CD14-positive monocyte (primary cell): ENCODE data around the gene EMD. TPM values are rescaled to one million over a fixed set of nuclear protein-coding genes. Genes with fewer than 3 reads are reported as not detected.

Experiments
- DNase-seq, 3 donors: peaks; one replicate each; pipeline ENCODE4 v3.0.0-alpha.2; 2011 to 2022
- H2AFZ ChIP-seq: 2 replicates; pipeline ENCODE4 v1.6.0; 2012; ENCODE audit warnings: mild to moderate bottlenecking, low read depth, low read length, inconsistent platforms; ENCODE audit not compliant: insufficient read depth, poor library complexity, severe bottlenecking
- H3K27ac ChIP-seq, 2 donors: 1 replicate in 1 of 2; 2 replicates in 1 of 2; pipeline ENCODE4 v1.5.1; 2012 to 2013; ENCODE audit warnings: low read length in 2 of 2, control low read depth in 1 of 2, inconsistent platforms in 1 of 2, low read depth in 1 of 2, mild to moderate bottlenecking in 1 of 2
- H3K27me3 ChIP-seq, 2 donors: one replicate each; pipeline versions ENCODE4 v1.6.0 to v1.6.1; 2011 to 2013; ENCODE audit warnings: low read length in 2 of 2; ENCODE audit not compliant: control insufficient read depth in 2 of 2, insufficient read depth in 2 of 2
- H3K36me3 ChIP-seq, 2 donors: replicated peaks in 1 of 2; 1 replicate in 1 of 2; 2 replicates in 1 of 2; pipeline versions ENCODE4 v1.5.1 to v1.6.1; 2012 to 2013; ENCODE audit warnings: low read length in 2 of 2, control low read depth in 1 of 2, inconsistent platforms in 1 of 2, mild to moderate bottlenecking in 1 of 2; ENCODE audit not compliant: insufficient read depth in 2 of 2, control insufficient read depth in 1 of 2
- H3K4me1 ChIP-seq, 2 donors: 1 replicate in 1 of 2; 2 replicates in 1 of 2; pipeline versions ENCODE4 v1.5.1 to v1.6.1; 2012 to 2013; ENCODE audit warnings: low read length in 2 of 2, control low read depth in 1 of 2, inconsistent platforms in 1 of 2, mild to moderate bottlenecking in 1 of 2, moderate library complexity in 1 of 2; ENCODE audit not compliant: insufficient read depth in 2 of 2, control insufficient read depth in 1 of 2
- H3K4me2 ChIP-seq: replicated peaks from 2 replicates; pipeline ENCODE3; 2012; ENCODE audit warnings: low read length, moderate library complexity, mild to moderate bottlenecking; ENCODE audit not compliant: poor library complexity, severe bottlenecking; ENCODE audit errors: extremely low read depth
- H3K4me3 ChIP-seq, 3 experiments: fragments of 200-600 bp in 1 of 3; sonication (generic) in 1 of 3; replicated peaks in 1 of 3; 1 replicate in 2 of 3; 2 replicates in 1 of 3; pipeline ENCODE4 v1.5.1; 2011 to 2013; ENCODE audit warnings: low read length in 3 of 3, mild to moderate bottlenecking in 3 of 3, control low read depth in 2 of 3, low read depth in 2 of 3, inconsistent platforms in 1 of 3, moderate library complexity in 1 of 3
- H3K79me2 ChIP-seq: 2 replicates; pipeline ENCODE4 v1.6.0; 2012; ENCODE audit warnings: mild to moderate bottlenecking, control low read depth, inconsistent platforms, low read length, moderate library complexity; ENCODE audit not compliant: insufficient read depth
- H3K9ac ChIP-seq: 2 replicates; pipeline ENCODE4 v1.6.0; 2017; ENCODE audit warnings: low read length, mild to moderate bottlenecking; ENCODE audit not compliant: insufficient read depth, poor library complexity, severe bottlenecking
- H3K9me3 ChIP-seq, 2 donors: replicated peaks in 1 of 2; 1 replicate in 1 of 2; 2 replicates in 1 of 2; pipeline versions ENCODE4 v1.5.1 to v1.6.1; 2012 to 2013; ENCODE audit warnings: low read length in 2 of 2, control low read depth in 1 of 2; ENCODE audit not compliant: control insufficient read depth in 1 of 2, insufficient read depth in 1 of 2
- H4K20me1 ChIP-seq: 2 replicates; pipeline ENCODE4 v1.6.0; 2012; ENCODE audit warnings: mild to moderate bottlenecking, low read length, control low read depth, moderate library complexity; ENCODE audit not compliant: insufficient read depth
- H3K27ac Mint-ChIP-seq, 7 donors: one replicate each; pipeline ENCODE4 v1.8.0; 2020; ENCODE audit warnings: mild to moderate bottlenecking in 7 of 7, mixed read lengths in 7 of 7, moderate library complexity in 6 of 7, inconsistent platforms in 2 of 7
- H3K27me3 Mint-ChIP-seq, 3 donors: one replicate each; pipeline ENCODE4 v1.8.0; 2021 to 2022; ENCODE audit warnings: low read depth in 3 of 3, mild to moderate bottlenecking in 3 of 3, mixed read lengths in 3 of 3, moderate library complexity in 3 of 3, inconsistent platforms in 1 of 3
- H3K36me3 Mint-ChIP-seq, 2 donors: one replicate each; pipeline ENCODE4 v1.8.0; 2020; ENCODE audit warnings: mixed read lengths in 2 of 2, inconsistent platforms in 1 of 2, mild to moderate bottlenecking in 1 of 2
- H3K4me1 Mint-ChIP-seq: one replicate; pipeline ENCODE4 v1.8.0; 2020; ENCODE audit warnings: mild to moderate bottlenecking, mixed read lengths
- H3K4me3 Mint-ChIP-seq, 2 donors: one replicate each; pipeline ENCODE4 v1.8.0; 2020; ENCODE audit warnings: mild to moderate bottlenecking in 2 of 2, mixed read lengths in 2 of 2, moderate library complexity in 1 of 2
- H3K9me3 Mint-ChIP-seq, 7 donors: one replicate each; pipeline ENCODE4 v1.8.0; 2020 to 2022; ENCODE audit warnings: mixed read lengths in 7 of 7, mild to moderate bottlenecking in 6 of 7, moderate library complexity in 6 of 7, inconsistent platforms in 2 of 7
- CTCF ChIP-seq: fragments of 200-600 bp; IDR thresholded peaks from one replicate; pipeline ENCODE4 v1.8.0; 2022; ENCODE audit warnings: antibody characterized with exemption, mild to moderate bottlenecking
- WGBS: methylation state at CpG from one replicate; pipeline ENCODE4 v1.1.5; 2013; ENCODE audit warnings: missing lambda C conversion rate; ENCODE audit not compliant: insufficient coverage; 5-methylcytosine and 5-hydroxymethylcytosine counted together
- intact Hi-C, 2 donors: fragments of 100-400 bp; cut with micrococcal nuclease; formaldehyde crosslinking; loops; one replicate each; pipeline versions ENCODE4 v1.15.0 to v1.15.1; 2023
- polyA plus RNA-seq, 3 donors: library from polyadenylated mRNA; depleted of rRNA in 1 of 3; unstranded in 2 of 3; stranded (reverse) in 1 of 3; fragments of 300-500 nt in 2 of 3; fragments of >200 nt in 1 of 3; fragmentation: Illumina TruSeq in 2 of 3; gene quantifications; 1 replicate in 2 of 3; 2 replicates in 1 of 3; pipeline ENCODE4 v1.2.3, GENCODE V29; 2012 to 2021

EMD gene
- polyA plus RNA-seq, 3 donors: 14.0 to 126 (median 17.6) TPM

GRCh38 chrX:154379569-154379951 lies 465 bp downstream of the EMD start:
- peak overlapping the region; percentile 97 for H3K9ac ChIP-seq
- H3K4me1 Mint-ChIP-seq: peaks cover 29% of the 10 kb centered on the region
- intact Hi-C loops: no loop called here
- H3K79me2 ChIP-seq: peaks cover 16% of the 10 kb centered on the region
- H3K27me3 Mint-ChIP-seq: peaks cover 2 to 10% (median 3%) of the 10 kb centered on the region in 3 donors
- peak overlapping the region; percentile 73 for H3K4me2 ChIP-seq
- 0% methylated on average over 12 of the region's 38 CpGs for WGBS
- peaks cover 5 to 10% of the 10 kb centered on the region in 2 donors for H3K36me3 Mint-ChIP-seq
- H3K4me3 ChIP-seq: peak overlapping the region; percentile 69 to 78 (median 74)
- H3K27me3 ChIP-seq: no peaks in the 10 kb centered on the region
- no peaks in the 10 kb centered on the region for H4K20me1 ChIP-seq
- peak overlapping the region; percentile 84 to 95 for H3K27ac ChIP-seq
- H2AFZ ChIP-seq: no peak overlapping the region
- peaks cover 0 to 24% (median 4%) of the 10 kb centered on the region in 7 donors for H3K9me3 Mint-ChIP-seq
- DNase-seq: no peak
- no peaks in the 10 kb centered on the region for H3K36me3 ChIP-seq
- H3K4me3 Mint-ChIP-seq: peak overlapping the region; percentile 77 to 84
- peaks cover 37 to 39% of the 10 kb centered on the region in 2 donors for H3K4me1 ChIP-seq
- H3K27ac Mint-ChIP-seq: peak overlapping the region; percentile 88 to 95 (median 93)
- H3K9me3 ChIP-seq: no peaks in the 10 kb centered on the region
- TF ChIP-seq CTCF: no peak

GRCh38 chrX:154380153-154380552 lies 1.1 kb downstream of the EMD start:
- TF ChIP-seq CTCF: no peak
- Histone ChIP-seq H4K20me1 (no peaks in the 10 kb centered on the region), H3K36me3 (no peaks in the 10 kb centered on the region), H3K9me3 (no peaks in the 10 kb centered on the region), H3K4me2 (peak overlapping the region; percentile 73), H3K9ac (peak overlapping the region; percentile 97), H3K4me3 (peak overlapping the region; percentile 69 to 78 (median 74)), H3K27ac (peak overlapping the region; percentile 84 to 95), H3K79me2 (peaks cover 16% of the 10 kb centered on the region), H3K27me3 (no peaks in the 10 kb centered on the region), H3K4me1 (peaks cover 34 to 35% of the 10 kb centered on the region in 2 donors), H2AFZ (no peak overlapping the region)
- Mint-ChIP-seq H3K9me3 (peaks cover 0 to 23% (median 4%) of the 10 kb centered on the region in 7 donors), H3K4me3 (peak overlapping the region; percentile 77 to 84), H3K27me3 (peaks cover 0 to 6% (median 2%) of the 10 kb centered on the region in 3 donors), H3K27ac (peak overlapping the region; percentile 88 to 95 (median 93)), H3K36me3 (peaks cover 5 to 10% of the 10 kb centered on the region in 2 donors), H3K4me1 (peaks cover 31% of the 10 kb centered on the region)
- DNase-seq: no peak
- intact Hi-C loops: no loop called here
- 68% methylated on average over 9 of the region's 13 CpGs for WGBS
